GM12801 (cell line): ENCODE measurements around the gene KRT2.

ENCODE experiments used
- TF ChIP-seq, protein P1 (sequence below): IDR thresholded peaks from one replicate; pipeline ENCODE4 v1.5.1; 2011; ENCODE audit warnings: control low read depth; ENCODE audit not compliant: insufficient read length; ENCODE audit errors: extremely low read depth

The KRT2 gene

GRCh38 chr12:52637299-52637698, 14.7 kb downstream of the KRT2 start:
- TF ChIP-seq, protein P1, sequence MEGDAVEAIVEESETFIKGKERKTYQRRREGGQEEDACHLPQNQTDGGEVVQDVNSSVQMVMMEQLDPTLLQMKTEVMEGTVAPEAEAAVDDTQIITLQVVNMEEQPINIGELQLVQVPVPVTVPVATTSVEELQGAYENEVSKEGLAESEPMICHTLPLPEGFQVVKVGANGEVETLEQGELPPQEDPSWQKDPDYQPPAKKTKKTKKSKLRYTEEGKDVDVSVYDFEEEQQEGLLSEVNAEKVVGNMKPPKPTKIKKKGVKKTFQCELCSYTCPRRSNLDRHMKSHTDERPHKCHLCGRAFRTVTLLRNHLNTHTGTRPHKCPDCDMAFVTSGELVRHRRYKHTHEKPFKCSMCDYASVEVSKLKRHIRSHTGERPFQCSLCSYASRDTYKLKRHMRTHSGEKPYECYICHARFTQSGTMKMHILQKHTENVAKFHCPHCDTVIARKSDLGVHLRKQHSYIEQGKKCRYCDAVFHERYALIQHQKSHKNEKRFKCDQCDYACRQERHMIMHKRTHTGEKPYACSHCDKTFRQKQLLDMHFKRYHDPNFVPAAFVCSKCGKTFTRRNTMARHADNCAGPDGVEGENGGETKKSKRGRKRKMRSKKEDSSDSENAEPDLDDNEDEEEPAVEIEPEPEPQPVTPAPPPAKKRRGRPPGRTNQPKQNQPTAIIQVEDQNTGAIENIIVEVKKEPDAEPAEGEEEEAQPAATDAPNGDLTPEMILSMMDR: no peak

DNA sequence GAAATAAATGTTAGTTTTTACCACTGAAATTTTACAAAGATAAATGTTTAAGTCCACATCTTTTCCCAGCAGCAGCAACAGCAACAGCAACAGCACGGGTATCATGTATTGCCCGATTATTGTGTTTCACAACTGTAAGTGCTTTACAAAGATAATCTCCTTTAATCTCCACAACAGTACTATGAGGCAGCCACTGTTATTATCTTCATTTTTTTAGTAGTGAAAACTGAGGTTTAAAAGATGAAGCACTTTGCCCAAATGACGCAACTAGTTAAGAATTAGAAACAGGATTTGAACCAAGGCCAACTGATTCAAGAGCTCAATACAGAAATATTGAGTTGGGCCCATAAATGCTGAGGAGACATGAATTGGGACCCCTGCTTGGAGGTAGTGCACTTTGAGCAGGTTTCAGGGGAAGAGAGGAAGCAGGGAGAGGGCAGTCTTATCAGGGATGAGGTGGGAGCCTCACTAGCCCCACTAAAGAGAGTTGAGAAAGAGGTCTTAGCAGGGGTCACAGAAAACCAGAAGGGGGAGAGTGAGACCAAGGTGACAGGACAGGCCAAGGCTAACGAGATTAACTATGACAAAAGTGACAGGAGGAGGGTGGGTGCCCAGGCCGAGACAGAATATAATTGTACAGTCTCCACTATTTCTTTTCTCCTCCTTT, 15.3 kb downstream of the KRT2 start:
- TF ChIP-seq, protein P1: no peak

- TF ChIP-seq, protein P1: no peak
Observed at GRCh38 chr12:52636189-52636588, 15.8 kb downstream of the KRT2 start.

GRCh38 chr12:52634266-52635056, 17.6 kb downstream of the KRT2 start:
- TF ChIP-seq, protein P1: no peak

- TF ChIP-seq, protein P1: no peak
Observed at GRCh38 chr12:52633383-52633782, 18.6 kb downstream of the KRT2 start.

DNA sequence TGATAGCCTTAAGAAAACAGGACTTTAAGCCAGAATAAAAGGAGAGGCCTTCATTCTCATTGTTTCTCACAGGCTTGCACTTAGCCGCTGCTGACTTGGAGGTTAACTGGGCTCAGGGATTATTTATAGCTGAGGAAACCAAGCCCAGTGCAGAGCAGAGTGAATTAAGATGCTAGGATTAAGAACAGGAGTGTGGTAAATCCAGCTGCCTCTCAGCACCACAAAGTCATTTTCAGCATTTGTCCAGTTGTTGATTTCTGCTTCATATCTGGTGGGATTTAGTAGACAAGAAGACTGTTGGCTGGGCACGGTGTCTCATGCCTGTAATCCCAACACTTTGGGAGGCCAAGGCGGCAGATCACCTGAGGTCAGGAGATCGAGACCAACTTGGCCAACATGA, 19.4 kb downstream of the KRT2 start:
- TF ChIP-seq, protein P1: no peak

- TF ChIP-seq, protein P1: no peak
Observed at GRCh38 chr12:52631676-52632459, 20.1 kb downstream of the KRT2 start.
